Measurements from ENCODE around the gene CASP9. TPM values are rescaled to one million over a fixed set of nuclear protein-coding genes. Genes with fewer than 3 reads are reported as not detected.
A peak's percentile ranks its signal among the peaks of the same experiment; 100 is the strongest.

CASP9 gene
- 6.7 TPM for total RNA-seq (ENCODE audit: insufficient read depth, low replicate concordance)

DNA sequence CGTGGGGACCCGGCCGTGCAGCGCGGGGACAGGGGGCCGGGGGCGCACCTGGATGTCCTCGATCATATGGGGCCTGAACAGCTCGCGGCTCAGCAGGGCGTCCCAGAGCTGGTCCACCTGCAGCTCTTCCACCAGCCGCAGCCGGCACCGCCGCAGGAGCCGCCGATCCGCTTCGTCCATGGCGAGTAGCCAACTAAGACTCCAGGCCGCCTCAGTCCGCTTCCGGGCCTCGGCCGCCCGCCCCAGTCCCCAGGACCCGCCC, at the start of gene CASP9:
TSS of gene CASP9 (minus strand) at position 195 of the 262 bp plus-strand sequence. CDS start at position 180, 15 bp downstream.
- DNase-seq (ENCODE audit: low spot score): no peak

DNA sequence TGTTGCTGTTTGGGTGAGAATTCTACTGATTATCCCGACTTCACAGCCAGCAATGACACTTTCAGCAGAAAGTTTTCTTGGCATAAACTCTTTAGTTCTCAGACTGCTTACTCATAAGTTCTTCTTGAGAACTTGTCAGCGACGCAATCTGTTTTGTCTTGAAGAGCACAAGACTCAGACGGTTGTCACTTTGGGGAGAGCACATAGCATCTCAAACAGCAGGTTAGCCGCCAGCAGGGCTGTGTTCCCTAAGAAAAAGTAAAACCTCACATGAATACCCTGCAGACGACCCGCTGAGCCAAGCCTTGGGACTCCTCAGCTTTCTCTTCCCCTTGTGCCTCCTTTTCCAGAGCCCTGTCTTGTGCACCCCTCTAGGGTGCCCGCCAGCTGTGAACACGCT, 49.5 kb upstream of the CASP9 start:
- no peak for DNase-seq (ENCODE audit: low spot score)

DNA sequence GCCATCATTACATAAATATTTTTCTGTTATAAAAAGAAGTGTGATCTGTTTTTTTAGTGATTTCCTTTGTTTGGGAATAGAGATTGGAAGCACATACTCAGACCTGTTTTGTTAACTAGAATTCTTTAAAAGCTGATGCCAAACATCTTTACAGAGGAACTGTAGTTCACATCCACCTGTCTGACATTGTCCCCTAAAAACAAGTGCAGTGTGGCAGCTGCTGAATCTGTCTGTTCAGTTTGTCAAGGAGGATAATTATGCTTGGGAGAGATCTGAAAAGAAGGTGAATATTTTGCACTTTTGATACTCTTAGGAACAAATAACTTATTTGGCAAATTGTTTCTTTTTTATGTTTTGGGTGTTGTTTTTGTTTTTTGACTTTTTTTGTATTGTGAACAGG, 47.3 kb upstream of the CASP9 start:
- DNase-seq (ENCODE audit: low spot score): no peak

DNA sequence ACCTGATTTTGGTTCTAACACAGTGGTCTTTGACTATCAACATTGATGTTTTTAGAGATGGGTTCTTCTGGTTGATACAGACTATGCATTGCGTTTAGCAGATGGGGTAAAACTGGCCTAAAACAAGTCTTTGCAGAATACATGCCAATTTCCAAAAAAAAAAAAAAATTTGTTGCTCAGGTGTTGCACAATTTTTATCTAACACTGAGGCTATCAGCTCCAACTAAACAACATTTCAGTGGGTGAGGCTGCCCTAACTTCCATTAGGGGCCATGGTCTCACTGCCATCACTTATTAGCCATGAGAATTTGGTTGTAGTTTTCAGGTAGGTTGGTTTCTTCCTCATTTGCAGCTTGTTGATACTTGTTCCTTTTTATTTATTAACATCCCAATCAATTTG, 46.8 kb upstream of the CASP9 start:
- DNase-seq (ENCODE audit: low spot score): no peak

DNA sequence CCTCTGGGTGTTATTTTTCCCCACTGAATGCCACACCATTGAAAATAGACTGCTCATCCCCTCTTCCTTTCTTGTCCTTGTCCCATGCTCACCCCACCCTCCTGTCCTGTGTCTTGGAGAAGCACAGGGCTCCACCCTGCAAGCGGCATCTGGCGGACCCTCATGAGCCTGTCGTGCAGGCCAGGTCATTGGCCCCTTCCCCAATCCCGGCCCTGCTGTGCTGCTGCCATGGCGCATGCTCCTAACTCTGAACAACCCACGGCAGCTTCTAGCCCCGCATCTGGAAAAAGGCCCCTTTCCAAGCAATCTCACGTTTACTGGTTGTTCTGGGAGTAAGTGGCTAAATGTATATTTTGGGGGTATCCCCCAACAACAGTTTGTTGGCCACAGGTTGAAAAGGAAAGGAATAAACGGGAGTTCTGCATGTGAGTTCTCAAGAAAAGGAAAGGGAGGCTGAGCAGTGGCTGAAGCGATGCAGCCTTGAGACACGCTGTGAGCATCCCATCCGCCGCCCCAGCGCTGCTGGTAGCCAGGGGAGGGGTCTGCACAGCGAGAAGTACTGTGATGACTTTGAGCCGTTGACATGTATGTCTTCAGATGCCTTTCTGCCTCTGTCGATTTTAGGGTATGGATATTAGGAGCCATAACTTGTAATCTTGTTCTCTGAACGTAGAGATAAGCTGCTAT, 44.5 kb upstream of the CASP9 start:
- DNase-seq (ENCODE audit: low spot score): no peak

DNA sequence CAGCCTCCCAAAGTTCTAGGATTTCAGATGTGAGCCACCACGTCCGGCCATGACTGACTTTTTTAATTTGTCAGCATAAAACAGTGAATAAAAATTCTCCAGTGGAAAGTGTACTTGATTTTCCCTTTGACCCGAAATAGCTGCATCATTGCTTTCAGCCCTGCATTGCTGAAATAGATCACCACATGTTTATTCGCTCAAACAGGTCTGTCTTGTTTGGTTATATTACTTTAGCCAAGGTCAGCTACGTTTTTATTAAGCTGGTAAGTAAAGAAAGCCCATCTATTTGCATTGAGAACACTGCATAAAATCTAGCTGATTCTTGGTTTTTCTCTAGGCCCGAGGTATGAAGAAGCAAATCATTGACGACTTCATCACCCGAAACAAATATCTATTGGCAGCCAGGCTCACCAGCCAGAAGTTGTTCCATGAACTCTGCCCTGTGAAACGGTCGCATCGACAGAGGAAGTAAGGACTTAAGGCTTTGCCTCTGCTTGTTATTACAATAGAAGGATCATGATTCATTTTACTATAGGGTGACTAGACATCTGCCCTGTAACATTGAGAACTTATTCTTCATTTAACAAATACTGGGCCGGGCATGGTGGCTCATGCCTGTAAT, 35.3 kb upstream of the CASP9 start:
- no peak for DNase-seq (ENCODE audit: low spot score)

DNA sequence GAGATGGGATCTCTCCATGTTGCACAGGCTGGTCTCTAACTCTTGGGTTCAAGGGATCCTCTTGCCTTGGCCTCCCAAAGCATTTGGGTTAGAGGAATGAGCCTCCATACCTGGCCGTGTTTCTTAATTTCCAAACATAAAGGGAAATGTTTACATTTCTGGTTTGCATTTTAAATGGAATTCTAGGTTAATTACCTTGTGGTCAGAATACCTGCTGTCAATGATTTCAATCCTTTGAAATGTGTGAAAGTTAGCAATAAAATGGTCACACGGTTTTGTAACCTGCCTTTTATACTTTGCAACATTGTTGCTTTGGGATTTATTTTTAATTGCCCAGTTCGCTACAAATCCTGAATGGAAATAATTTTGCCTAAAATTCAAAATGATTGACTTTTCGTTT, 34.5 kb upstream of the CASP9 start:
- no peak for DNase-seq (ENCODE audit: low spot score)

DNA sequence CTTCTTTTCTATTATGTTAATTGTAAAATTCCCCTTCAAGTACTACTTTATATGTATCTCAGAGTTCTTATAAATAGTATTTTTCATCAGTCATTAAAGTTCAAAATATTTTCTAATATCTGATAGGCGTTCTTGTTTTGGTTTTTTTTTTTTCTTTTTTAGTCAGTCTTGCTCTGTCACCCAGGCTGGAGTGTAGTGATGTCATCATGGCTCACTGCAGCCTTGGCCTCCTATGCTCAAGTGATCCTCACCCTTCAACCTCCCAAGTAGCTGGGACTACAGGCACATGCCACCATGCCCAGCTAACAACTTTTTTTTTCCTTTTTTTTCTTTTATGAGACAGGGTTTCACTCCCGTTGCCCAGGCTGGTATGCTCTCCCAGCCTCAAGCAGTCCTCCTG, 33.6 kb upstream of the CASP9 start:
- DNase-seq (ENCODE audit: low spot score): no peak

DNA sequence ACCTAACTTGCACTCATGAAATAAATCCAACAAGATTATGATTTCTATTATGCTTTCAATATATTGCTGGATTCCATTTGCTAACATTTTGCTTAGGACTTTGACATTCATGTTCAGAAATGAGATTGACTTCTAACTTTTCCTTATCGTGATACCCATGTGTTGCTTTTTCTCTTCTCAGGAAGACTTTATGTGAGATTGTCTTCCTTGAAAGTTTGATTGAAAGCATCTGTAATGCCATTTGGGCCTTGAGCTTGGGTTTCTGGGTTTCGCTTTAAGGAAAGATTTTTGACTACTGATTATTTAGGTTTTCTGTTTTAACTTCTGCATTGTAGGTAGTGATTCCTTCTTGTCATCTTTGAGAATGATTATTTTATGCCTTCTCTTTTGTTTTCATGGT, 33.0 kb upstream of the CASP9 start:
- DNase-seq (ENCODE audit: low spot score): no peak

DNA sequence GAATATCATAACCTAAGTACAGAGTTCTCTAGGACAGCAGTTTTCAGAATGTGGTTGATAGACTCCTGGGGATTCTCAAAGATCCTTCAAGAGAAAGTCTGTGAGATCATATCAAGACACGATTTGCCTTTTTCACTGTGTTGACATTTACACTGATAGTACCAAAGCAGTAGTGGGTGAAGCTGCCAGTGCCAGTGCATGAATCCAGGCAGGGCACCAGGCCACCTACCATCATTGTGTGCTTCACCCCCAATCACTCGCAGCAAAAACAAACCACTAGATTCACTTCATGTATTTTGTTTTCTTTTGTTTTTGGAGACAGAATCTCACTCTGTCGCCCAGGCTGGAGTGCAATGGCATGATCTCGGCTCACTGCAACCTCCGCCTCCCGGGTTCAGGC, 26.6 kb upstream of the CASP9 start:
- no peak for DNase-seq (ENCODE audit: low spot score)

DNA sequence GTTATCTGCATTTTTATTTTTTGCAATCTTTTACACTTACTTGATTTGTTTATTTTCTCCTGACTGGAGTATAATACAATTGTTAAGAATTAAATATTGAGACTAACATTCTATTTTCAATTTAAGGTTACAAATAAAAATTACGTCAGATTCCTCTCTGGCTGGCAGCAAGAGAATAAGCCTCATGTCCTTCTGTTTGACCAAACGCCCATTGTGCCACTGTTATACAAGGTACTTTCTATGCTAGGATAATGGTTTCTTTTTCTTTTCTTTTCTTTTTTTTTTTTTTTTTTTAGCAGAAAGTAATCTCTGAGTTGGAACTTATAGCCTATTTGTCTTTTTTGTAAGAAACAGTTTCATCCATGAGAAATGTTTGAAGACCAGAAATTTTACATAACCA, 22.6 kb upstream of the CASP9 start:
- DNase-seq (ENCODE audit: low spot score): no peak

DNA sequence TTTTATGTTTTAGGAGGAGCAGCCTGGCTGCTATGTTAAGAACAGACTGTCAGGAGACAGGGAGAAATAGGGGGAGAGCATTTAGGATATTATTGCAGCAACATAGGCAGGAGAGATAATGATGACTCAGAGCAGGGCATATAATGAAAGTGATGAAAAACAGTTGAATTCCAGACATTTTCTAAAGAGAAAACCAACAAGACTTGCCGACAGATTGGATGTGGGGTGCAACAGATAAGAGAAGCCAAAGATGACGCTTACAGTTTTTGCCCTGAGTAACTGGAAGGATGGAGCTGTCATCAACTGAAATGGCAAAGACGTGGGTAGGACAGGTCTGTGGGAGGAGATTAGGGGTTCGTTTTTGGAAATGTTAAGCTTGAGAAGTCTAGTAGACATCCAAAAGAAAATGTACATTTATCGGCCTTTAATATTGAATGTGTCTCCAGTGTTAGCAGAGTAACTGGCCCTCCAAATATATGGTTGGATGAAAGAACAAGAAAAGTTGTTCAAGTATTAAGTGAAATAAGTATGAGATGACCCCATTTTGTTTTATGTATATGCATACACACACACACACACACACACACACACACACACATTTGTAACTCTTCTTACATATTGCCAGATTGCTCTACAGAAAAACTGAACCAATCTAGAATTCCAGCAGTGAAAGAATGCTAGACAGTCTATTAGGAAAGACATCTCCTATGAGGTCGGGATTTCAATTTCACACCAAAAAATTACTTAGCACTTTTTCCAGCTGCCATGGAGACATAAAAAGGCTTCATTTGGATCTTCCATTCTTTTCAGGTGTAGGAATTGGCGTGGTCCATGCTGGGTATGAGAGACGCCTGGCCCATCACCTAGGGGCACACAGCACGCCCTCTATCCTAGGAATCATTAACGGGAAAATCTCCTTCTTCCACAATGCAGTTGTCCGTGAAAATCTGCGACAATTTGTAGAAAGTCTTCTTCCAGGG, 19.9 kb upstream of the CASP9 start:
- DNase-seq (ENCODE audit: low spot score): peak; percentile 94

DNA sequence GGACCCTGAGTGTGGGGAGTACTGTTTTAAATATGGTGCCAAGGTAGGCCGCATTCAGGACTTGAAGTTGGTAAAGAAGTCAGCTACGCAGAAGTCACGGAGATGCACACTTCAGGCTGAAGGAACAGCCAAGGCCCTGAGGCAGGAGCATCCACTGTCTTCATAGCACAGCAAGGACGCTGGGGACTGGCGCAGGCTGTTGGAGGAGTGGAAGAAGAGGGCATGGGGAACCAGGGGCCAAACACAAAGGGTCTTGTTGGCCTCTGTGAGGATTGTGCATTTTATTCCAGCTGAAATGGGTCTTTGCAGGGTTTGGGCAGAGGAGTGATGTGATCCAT, 19.2 kb upstream of the CASP9 start:
- DNase-seq (ENCODE audit: low spot score): no peak

DNA sequence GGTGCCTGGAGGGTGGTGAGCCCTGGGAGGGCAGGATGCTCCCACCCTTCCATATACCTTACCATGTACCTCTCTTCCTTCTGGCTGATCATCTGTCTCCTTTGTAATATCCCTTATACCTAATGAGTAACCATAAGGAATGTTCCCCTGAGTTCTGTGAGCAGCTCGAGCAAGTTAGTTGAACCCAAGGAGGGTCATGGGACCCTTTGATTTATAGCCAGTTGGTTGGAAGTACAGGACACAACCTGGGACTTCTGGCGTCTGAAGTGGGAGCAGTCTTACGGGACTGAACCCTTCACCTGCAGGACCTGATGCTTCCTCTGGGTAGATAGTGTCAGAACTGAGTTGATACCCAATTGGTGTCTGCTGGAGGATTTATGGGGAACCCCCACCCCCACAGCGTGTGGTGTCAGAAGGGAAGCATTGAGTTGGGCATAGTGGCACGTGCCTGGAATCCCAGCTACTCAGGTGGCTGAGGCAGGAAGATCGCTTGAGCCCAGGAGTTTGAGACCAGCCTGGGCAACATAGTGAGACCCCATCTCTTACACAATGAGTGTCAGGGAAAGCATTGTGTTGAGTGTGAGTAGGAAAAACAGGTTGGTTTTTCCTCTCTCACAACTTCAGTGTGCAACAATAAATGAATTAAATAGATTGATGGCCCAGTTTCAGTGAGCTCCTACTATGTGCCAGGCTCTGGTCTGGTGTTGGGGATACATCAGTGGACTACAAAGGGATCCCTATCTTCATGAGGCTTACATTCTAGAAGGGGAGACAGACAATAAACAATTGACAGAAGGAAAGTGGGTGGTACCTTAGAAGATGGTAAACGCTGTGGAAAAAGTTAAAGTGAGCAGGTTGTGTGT, 18.6 kb upstream of the CASP9 start:
- no peak for DNase-seq (ENCODE audit: low spot score)

DNA sequence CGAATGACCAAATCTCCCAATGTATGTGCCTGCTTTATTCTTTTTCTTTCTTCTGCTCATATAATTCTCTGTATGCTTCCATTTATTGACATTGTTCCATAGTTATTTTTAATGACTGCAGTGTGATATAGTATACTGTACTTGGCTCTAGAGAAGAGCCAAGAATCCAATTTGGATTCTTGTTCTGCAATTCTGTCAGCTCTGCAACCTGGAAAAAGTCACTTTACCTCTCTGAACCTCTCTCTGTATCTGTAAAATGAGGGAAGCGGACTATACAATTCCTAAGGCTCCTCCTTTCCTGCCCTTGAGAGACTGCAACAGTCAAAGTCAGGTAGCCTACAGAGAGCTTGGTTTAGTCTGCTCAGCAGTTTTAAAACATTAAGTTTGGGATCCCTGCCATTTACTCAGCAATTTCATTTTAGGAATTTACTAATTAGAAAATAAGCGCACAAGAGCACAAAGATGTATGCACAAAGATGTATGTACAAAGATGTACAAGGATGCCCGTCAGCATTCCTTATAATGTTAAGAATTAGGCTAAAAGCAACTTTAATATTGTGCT, 17.3 kb upstream of the CASP9 start:
- DNase-seq (ENCODE audit: low spot score): no peak

DNA sequence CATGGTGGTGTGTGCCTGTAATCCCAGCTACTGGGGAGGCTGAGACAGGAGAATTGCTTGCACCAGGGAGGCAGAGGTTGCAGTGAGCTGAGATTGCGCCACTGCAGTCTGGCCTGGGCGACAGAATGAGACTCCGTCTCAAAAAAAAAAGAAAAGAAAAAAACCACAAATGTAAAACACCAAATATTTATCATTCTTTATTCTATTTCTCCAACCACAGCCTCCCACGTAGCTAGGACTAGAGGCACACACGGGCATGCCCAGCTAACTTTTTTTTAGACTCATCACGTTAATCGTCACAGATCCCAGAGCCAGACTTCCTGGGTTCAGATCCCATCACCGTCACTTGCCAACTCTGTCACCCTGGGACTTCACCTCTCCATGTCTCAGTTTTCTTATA, 16.2 kb upstream of the CASP9 start:
- no peak for DNase-seq (ENCODE audit: low spot score)

DNA sequence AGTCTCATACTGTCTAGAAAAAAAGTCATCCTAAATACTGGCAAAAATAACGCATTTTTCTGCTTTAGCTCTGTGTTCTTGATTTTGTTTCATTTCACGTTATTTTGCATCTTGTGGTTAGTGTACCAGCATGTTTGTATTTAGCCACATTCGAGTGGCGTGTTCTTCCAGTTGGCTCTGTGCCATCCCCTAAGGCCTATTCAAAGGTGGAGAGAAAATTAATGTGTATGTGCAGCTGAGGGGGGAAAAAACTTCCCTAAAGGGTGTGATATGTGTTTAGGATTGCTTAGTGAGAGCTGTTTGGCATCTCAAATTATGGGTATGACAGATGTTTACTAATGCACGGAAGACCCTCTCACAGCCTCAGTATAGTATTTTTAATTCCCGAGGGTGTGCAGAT, 14.8 kb upstream of the CASP9 start:
- no peak for DNase-seq (ENCODE audit: low spot score)

DNA sequence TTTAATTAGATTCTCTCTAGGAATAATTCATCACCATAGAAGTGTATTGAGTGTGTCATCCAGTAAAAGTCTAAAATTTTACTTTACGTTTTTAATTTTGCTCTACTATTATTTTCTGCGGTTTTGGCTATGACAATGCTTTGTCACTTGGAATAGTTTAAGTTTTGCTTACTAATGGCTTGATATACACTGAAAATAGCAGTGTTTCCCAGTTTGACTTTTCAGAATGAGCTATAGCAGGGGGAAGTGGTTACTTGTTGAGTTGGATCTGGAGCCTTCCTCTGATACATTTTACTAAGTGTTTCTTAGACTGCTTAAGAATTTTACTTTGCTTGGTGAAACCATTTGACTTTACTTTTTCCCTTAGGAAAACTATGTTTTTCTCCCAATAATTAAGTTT, 7.7 kb upstream of the CASP9 start:
- DNase-seq (ENCODE audit: low spot score): no peak

DNA sequence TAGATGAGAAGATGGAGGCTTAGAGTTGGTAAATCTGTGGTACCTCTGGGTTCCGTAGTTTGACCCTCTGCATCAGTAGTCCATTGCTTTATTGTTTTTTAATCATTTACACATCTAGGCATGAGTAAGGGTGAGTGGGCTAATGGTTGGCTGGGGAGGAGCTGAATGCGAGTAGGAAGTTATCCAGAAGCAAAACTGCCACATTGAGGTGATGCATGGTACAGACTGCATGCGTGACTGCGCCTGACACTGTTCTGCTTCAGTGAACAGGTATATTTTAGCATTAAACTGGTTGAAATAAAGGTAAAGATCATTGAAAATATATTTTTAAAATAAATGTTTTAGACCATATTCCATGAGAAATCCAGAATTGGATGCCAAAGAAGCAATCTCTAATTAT, 7.0 kb upstream of the CASP9 start:
- no peak for DNase-seq (ENCODE audit: low spot score)

DNA sequence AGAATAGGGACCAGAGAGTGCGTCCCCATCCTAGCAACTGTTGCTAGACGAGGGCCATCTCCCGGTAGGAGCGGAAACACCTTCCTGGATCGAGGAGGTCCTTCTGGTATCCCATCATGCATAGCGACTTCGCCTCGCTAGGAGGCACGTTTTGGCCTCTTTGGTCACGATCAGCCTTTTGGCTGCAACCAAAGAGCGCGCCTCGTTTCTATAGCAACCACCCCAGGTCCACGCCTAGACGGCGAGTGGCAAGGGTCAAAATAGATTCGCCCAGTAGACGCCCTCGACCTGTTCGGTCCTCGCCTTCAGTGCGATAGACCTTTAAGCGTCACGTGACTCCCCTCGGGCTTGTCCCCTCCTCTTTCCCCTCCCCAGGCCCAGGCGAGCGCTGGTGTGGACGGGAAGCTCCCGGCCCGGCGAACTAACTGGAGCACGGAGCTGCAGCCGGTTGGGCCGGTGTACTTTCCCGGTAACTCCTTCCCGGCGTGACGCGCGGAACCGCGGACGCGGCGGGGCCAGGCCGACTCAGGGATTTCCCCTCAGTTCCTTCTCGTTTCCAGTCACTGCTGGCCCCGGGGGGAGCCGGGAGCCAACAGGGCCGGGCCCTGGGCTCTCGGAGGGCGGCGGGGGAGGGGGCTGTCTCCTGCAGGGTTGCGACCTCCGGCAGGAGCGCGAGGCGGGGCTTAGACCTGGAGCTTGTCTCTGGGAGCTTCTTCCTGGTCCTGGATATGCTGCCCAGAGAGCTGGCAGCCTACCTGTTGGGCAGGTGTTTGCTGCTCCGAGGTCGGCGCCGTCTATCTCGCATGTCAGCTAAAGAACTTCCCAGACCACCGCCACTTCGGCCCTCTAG, 2.7 kb upstream of the CASP9 start, which contains the start of gene DNAJC16:
TSS of gene DNAJC16 (plus strand) at position 359 of the 850 bp plus-strand sequence. CDS start 2,258 bp downstream, outside the sequence.
- peak; percentile 100 for DNase-seq (ENCODE audit: low spot score)

Data from umbilical cord (tissue), 2 donors.